ENCODE data around the gene ARSG. TPM values are rescaled to one million over a fixed set of nuclear protein-coding genes. Genes with fewer than 3 reads are reported as not detected.

The ARSG gene
- total and polyA plus RNA-seq, 2 experiments from 2014 or later = 1.7 to 5.1 TPM

DNA sequence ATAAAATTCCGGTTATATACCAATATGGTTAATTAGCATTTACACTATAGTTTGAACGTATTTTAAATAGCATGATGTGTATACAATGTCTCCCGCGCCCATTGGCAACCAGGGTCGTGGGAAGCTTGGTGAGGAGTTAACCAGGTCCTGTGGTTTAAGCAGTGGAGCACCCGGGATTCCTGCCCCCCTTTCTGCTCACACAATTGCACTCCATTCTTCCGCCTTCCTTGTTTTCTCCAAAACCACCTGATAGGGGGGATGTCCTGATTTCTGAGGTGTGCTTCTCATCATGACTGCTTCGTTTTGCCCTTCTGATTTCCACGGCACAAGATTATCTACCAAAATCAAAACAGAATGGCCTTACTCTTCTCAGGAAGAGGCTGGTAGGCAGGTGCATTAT, 130.2 kb downstream of the ARSG start:
- no peaks in the 10 kb centered on the region for H3K27me3 ChIP-seq (ENCODE audit: insufficient read depth)
- H3K4me1 ChIP-seq (ENCODE audit: insufficient read depth) = peaks cover 28% of the 10 kb centered on the region
- no peak overlapping the region for H3K4me2 ChIP-seq
- no peaks in the 10 kb centered on the region for H3K9me2 ChIP-seq (ENCODE audit: insufficient read depth)
- TF ChIP-seq, protein P1, sequence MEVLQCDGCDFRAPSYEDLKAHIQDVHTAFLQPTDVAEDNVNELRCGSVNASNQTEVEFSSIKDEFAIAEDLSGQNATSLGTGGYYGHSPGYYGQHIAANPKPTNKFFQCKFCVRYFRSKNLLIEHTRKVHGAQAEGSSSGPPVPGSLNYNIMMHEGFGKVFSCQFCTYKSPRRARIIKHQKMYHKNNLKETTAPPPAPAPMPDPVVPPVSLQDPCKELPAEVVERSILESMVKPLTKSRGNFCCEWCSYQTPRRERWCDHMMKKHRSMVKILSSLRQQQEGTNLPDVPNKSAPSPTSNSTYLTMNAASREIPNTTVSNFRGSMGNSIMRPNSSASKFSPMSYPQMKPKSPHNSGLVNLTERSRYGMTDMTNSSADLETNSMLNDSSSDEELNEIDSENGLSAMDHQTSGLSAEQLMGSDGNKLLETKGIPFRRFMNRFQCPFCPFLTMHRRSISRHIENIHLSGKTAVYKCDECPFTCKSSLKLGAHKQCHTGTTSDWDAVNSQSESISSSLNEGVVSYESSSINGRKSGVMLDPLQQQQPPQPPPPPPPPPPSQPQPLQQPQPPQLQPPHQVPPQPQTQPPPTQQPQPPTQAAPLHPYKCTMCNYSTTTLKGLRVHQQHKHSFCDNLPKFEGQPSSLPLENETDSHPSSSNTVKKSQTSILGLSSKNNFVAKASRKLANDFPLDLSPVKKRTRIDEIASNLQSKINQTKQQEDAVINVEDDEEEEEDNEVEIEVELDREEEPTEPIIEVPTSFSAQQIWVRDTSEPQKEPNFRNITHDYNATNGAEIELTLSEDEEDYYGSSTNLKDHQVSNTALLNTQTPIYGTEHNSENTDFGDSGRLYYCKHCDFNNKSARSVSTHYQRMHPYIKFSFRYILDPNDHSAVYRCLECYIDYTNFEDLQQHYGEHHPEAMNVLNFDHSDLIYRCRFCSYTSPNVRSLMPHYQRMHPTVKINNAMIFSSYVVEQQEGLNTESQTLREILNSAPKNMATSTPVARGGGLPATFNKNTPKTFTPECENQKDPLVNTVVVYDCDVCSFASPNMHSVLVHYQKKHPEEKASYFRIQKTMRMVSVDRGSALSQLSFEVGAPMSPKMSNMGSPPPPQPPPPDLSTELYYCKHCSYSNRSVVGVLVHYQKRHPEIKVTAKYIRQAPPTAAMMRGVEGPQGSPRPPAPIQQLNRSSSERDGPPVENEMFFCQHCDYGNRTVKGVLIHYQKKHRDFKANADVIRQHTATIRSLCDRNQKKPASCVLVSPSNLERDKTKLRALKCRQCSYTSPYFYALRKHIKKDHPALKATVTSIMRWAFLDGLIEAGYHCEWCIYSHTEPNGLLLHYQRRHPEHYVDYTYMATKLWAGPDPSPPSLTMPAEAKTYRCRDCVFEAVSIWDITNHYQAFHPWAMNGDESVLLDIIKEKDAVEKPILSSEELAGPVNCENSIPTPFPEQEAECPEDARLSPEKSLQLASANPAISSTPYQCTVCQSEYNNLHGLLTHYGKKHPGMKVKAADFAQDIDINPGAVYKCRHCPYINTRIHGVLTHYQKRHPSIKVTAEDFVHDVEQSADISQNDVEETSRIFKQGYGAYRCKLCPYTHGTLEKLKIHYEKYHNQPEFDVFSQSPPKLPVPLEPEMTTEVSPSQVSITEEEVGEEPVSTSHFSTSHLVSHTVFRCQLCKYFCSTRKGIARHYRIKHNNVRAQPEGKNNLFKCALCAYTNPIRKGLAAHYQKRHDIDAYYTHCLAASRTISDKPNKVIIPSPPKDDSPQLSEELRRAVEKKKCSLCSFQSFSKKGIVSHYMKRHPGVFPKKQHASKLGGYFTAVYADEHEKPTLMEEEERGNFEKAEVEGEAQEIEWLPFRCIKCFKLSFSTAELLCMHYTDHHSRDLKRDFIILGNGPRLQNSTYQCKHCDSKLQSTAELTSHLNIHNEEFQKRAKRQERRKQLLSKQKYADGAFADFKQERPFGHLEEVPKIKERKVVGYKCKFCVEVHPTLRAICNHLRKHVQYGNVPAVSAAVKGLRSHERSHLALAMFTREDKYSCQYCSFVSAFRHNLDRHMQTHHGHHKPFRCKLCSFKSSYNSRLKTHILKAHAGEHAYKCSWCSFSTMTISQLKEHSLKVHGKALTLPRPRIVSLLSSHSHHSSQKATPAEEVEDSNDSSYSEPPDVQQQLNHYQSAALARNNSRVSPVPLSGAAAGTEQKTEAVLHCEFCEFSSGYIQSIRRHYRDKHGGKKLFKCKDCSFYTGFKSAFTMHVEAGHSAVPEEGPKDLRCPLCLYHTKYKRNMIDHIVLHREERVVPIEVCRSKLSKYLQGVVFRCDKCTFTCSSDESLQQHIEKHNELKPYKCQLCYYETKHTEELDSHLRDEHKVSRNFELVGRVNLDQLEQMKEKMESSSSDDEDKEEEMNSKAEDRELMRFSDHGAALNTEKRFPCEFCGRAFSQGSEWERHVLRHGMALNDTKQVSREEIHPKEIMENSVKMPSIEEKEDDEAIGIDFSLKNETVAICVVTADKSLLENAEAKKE (CRISPR knock-in tag; IDR thresholded peaks at IDR 0.05) = no peak
- TF ChIP-seq, protein P2, sequence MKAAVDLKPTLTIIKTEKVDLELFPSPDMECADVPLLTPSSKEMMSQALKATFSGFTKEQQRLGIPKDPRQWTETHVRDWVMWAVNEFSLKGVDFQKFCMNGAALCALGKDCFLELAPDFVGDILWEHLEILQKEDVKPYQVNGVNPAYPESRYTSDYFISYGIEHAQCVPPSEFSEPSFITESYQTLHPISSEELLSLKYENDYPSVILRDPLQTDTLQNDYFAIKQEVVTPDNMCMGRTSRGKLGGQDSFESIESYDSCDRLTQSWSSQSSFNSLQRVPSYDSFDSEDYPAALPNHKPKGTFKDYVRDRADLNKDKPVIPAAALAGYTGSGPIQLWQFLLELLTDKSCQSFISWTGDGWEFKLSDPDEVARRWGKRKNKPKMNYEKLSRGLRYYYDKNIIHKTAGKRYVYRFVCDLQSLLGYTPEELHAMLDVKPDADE (IDR thresholded peaks at IDR 0.05) = no peak
- TF ChIP-seq STAT1 (IDR thresholded peaks at IDR 0.05; ENCODE audit: unreplicated experiment) = no peak
- TF ChIP-seq NANOG (IDR thresholded peaks at IDR 0.05; ENCODE audit: borderline replicate concordance) = no peak
- TF ChIP-seq, protein P3, sequence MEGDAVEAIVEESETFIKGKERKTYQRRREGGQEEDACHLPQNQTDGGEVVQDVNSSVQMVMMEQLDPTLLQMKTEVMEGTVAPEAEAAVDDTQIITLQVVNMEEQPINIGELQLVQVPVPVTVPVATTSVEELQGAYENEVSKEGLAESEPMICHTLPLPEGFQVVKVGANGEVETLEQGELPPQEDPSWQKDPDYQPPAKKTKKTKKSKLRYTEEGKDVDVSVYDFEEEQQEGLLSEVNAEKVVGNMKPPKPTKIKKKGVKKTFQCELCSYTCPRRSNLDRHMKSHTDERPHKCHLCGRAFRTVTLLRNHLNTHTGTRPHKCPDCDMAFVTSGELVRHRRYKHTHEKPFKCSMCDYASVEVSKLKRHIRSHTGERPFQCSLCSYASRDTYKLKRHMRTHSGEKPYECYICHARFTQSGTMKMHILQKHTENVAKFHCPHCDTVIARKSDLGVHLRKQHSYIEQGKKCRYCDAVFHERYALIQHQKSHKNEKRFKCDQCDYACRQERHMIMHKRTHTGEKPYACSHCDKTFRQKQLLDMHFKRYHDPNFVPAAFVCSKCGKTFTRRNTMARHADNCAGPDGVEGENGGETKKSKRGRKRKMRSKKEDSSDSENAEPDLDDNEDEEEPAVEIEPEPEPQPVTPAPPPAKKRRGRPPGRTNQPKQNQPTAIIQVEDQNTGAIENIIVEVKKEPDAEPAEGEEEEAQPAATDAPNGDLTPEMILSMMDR (conservative IDR thresholded peaks at IDR 0.05; ENCODE audit: low read depth in 2 of 2) = no peak
- no peak for TF ChIP-seq POLR2AphosphoS5 (IDR thresholded peaks at IDR 0.05; ENCODE audit: low read depth)
- TF ChIP-seq EZH2phosphoT487 (IDR thresholded peaks at IDR 0.05; ENCODE audit: unreplicated experiment) = no peak
- TF ChIP-seq ZNF331 (CRISPR knock-in tag; IDR thresholded peaks at IDR 0.05; ENCODE audit: low read depth) = no peak
- no peak for TF ChIP-seq EZH2 (IDR thresholded peaks at IDR 0.05; ENCODE audit: low read depth, unreplicated experiment)
- TF ChIP-seq CREB1 (CRISPR knock-in tag; IDR thresholded peaks at IDR 0.05; ENCODE audit: low read depth) = no peak
- H3F3A ChIP-seq (replicated peaks; ENCODE audit: low read depth) = no peaks in the 10 kb centered on the region
- H3K27ac ChIP-seq (ENCODE audit: low read depth) = no peak overlapping the region
- Mint-ChIP-seq H3K27me3 (ENCODE audit: insufficient read depth, low read depth, poor library complexity) (peaks cover 8% of the 10 kb centered on the region), H3K4me1 (peaks cover 27% of the 10 kb centered on the region), H3K27ac (no peak overlapping the region), H3K4me3 (no peak overlapping the region), H3K36me3 (ENCODE audit: low read depth) (peaks cover 46% of the 10 kb centered on the region), H3K9me3 (peaks cover 29% of the 10 kb centered on the region)
- H3K36me3 ChIP-seq (ENCODE audit: insufficient read depth) = 0 out of 2 replicates have a peak, but pooled peaks cover 4% of the 10 kb centered on the region
- no peaks in the 10 kb centered on the region for H4K20me1 ChIP-seq (replicated peaks; ENCODE audit: insufficient read depth)
- H3K79me2 ChIP-seq (replicated peaks; ENCODE audit: insufficient read depth) = no peaks in the 10 kb centered on the region
- ATAC-seq (no peak), DNase-seq (ENCODE audit: low spot score) (no peak)
- no peak overlapping the region for H2AFZ ChIP-seq
- H3K4me3 ChIP-seq = no peak overlapping the region
